Measurements from ENCODE around the gene PPP1R3D.
A peak's percentile ranks its signal among the peaks of the same experiment; 100 is the strongest.

The PPP1R3D gene

GRCh38 chr20:59940129-59940955 is at the start of gene PPP1R3D, which contains the start of gene FAM217B:
PPP1R3D (minus strand) TSS chr20:59940305; CDS start chr20:59939931, 374 bp downstream.
FAM217B (plus strand) TSS chr20:59940389; CDS start chr20:59943944, 3,555 bp downstream.
- Histone ChIP-seq H3K4me3 (peak within 1 kb of the TSS; percentile 74 to 93 (median 89)), H3K9ac (peak within 1 kb of the TSS; percentile 80 to 91 (median 84)), H3K27ac (peak within 1 kb of the TSS; percentile 82 to 95 (median 88)), H3K36me3 (peaks cover 17 to 48% (median 34%) of the 10 kb centered on the region in 11 experiments), H3K9me3 (replicated peaks in 1 of 11) (no peaks in the 10 kb centered on the region), H3K4me1 (peaks cover 41 to 54% (median 48%) of the 10 kb centered on the region in 10 experiments), H4K20me1 (peaks cover 17 to 41% (median 31%) of the 10 kb centered on the region in 11 experiments; a peak in 15 of 22 replicates), H3K4me2 (peak within 1 kb of the TSS; percentile 89 to 98 (median 94)), H3K27me3 (no peaks in the 10 kb centered on the region)
- TF ChIP-seq Cebpa-rat (IDR thresholded peaks at IDR 0.05), result no peak

- no peak overlapping the region for H3K4me3 ChIP-seq
- H3K9ac ChIP-seq, result no peak overlapping the region; a peak in 1 of 22 replicates
- H3K36me3 ChIP-seq, result no peaks in the 10 kb centered on the region
- no peak for TF ChIP-seq Cebpa-rat (IDR thresholded peaks at IDR 0.05)
- H3K4me1 ChIP-seq, result peaks cover 0 to 41% (median 18%) of the 10 kb centered on the region in 10 experiments; a peak in 16 of 20 replicates
- peak overlapping the region in 1 of 11 experiments; percentile 21; a peak in 1 of 22 replicates for H3K27ac ChIP-seq
- H4K20me1 ChIP-seq, result no peaks in the 10 kb centered on the region
- H3K27me3 ChIP-seq, result no peaks in the 10 kb centered on the region
- no peaks in the 10 kb centered on the region for H3K9me3 ChIP-seq (replicated peaks in 1 of 11)
- peak overlapping the region in 5 of 11 experiments; percentile 38 to 58 (median 48); a peak in 8 of 22 replicates for H3K4me2 ChIP-seq
Observed at GRCh38 chr20:59988141-59988540, 48.0 kb upstream of the PPP1R3D start.

- Histone ChIP-seq H3K4me3 (no peak overlapping the region), H3K27me3 (no peaks in the 10 kb centered on the region), H3K9ac (no peak overlapping the region), H3K36me3 (no peaks in the 10 kb centered on the region), H3K4me2 (no peak overlapping the region), H3K27ac (no peak overlapping the region), H3K9me3 (replicated peaks in 1 of 11) (no peaks in the 10 kb centered on the region), H4K20me1 (no peaks in the 10 kb centered on the region), H3K4me1 (peaks cover 0 to 41% (median 18%) of the 10 kb centered on the region in 10 experiments; a peak in 16 of 20 replicates)
- TF ChIP-seq Cebpa-rat (IDR thresholded peaks at IDR 0.05), result no peak
Observed at GRCh38 chr20:59987135-59987534, 47.0 kb upstream of the PPP1R3D start.

- peaks cover 0 to 32% (median 18%) of the 10 kb centered on the region in 10 experiments; a peak in 16 of 20 replicates for H3K4me1 ChIP-seq
- H3K27ac ChIP-seq, result no peak overlapping the region
- no peak overlapping the region for H3K4me3 ChIP-seq
- no peaks in the 10 kb centered on the region for H3K9me3 ChIP-seq (replicated peaks in 1 of 11)
- no peaks in the 10 kb centered on the region for H3K27me3 ChIP-seq
- H3K4me2 ChIP-seq, result no peak overlapping the region
- no peaks in the 10 kb centered on the region for H4K20me1 ChIP-seq
- no peak for TF ChIP-seq Cebpa-rat (IDR thresholded peaks at IDR 0.05)
- no peaks in the 10 kb centered on the region for H3K36me3 ChIP-seq
- H3K9ac ChIP-seq, result no peak overlapping the region
Observed at GRCh38 chr20:59985864-59986263, 45.8 kb upstream of the PPP1R3D start.

GRCh38 chr20:59985164-59985563 is 45.1 kb upstream of the PPP1R3D start:
- peak overlapping the region in 10 of 11 experiments; percentile 1 to 61 (median 51); a peak in 15 of 22 replicates for H3K27ac ChIP-seq
- H3K9me3 ChIP-seq (replicated peaks in 1 of 11), result 0 out of 22 replicates have a peak, but pooled peaks cover 0 to 2% (median 0%) of the 10 kb centered on the region in 11 experiments
- H3K9ac ChIP-seq, result peak overlapping the region in 2 of 11 experiments; percentile 3 to 6; a peak in 1 of 22 replicates
- H3K4me1 ChIP-seq, result peaks cover 0 to 32% (median 18%) of the 10 kb centered on the region in 10 experiments; a peak in 16 of 20 replicates
- H4K20me1 ChIP-seq, result no peaks in the 10 kb centered on the region
- no peaks in the 10 kb centered on the region for H3K36me3 ChIP-seq
- TF ChIP-seq Cebpa-rat (IDR thresholded peaks at IDR 0.05), result no peak
- peak overlapping the region in 9 of 11 experiments; percentile 5 to 52 (median 35); a peak in 11 of 22 replicates for H3K4me2 ChIP-seq
- no peak overlapping the region for H3K4me3 ChIP-seq
- no peaks in the 10 kb centered on the region for H3K27me3 ChIP-seq

GRCh38 chr20:59984541-59984940 is 44.4 kb upstream of the PPP1R3D start:
- Histone ChIP-seq H3K9ac (peak overlapping the region in 3 of 11 experiments; percentile 3 to 19 (median 6); a peak in 2 of 22 replicates), H3K36me3 (no peaks in the 10 kb centered on the region), H3K27ac (peak overlapping the region in 10 of 11 experiments; percentile 1 to 61 (median 51); a peak in 16 of 22 replicates), H3K4me2 (peak overlapping the region; percentile 5 to 52 (median 35); a peak in 16 of 22 replicates), H3K4me3 (no peak overlapping the region), H3K4me1 (peaks cover 0 to 32% (median 18%) of the 10 kb centered on the region in 10 experiments; a peak in 16 of 20 replicates), H3K27me3 (no peaks in the 10 kb centered on the region), H3K9me3 (replicated peaks in 1 of 11) (0 out of 22 replicates have a peak, but pooled peaks cover 0 to 5% (median 0%) of the 10 kb centered on the region in 11 experiments), H4K20me1 (no peaks in the 10 kb centered on the region)
- TF ChIP-seq Cebpa-rat (IDR thresholded peaks at IDR 0.05), result no peak

GRCh38 chr20:59983076-59983475 is 43.0 kb upstream of the PPP1R3D start:
- H3K4me3 ChIP-seq, result no peak overlapping the region
- no peaks in the 10 kb centered on the region for H3K27me3 ChIP-seq
- H3K27ac ChIP-seq, result no peak overlapping the region
- H3K9ac ChIP-seq, result no peak overlapping the region
- TF ChIP-seq Cebpa-rat (IDR thresholded peaks at IDR 0.05), result no peak
- 0 out of 22 replicates have a peak, but pooled peaks cover 0 to 5% (median 0%) of the 10 kb centered on the region in 11 experiments for H3K9me3 ChIP-seq (replicated peaks in 1 of 11)
- no peaks in the 10 kb centered on the region for H3K36me3 ChIP-seq
- H4K20me1 ChIP-seq, result no peaks in the 10 kb centered on the region
- H3K4me2 ChIP-seq, result no peak overlapping the region
- H3K4me1 ChIP-seq, result peaks cover 0 to 22% (median 9%) of the 10 kb centered on the region in 10 experiments; a peak in 16 of 20 replicates

- Histone ChIP-seq H3K4me2 (no peak overlapping the region), H4K20me1 (no peaks in the 10 kb centered on the region), H3K9ac (no peak overlapping the region), H3K27me3 (no peaks in the 10 kb centered on the region), H3K36me3 (no peaks in the 10 kb centered on the region), H3K4me3 (no peak overlapping the region), H3K4me1 (no peaks in the 10 kb centered on the region), H3K9me3 (replicated peaks in 1 of 11) (peaks cover 0 to 9% (median 0%) of the 10 kb centered on the region in 11 experiments; a peak in 2 of 22 replicates), H3K27ac (no peak overlapping the region)
- no peak for TF ChIP-seq Cebpa-rat (IDR thresholded peaks at IDR 0.05)
Observed at GRCh38 chr20:59977086-59977485, 37.0 kb upstream of the PPP1R3D start.
